ENCODE results near the gene TAGLN.
A peak's percentile ranks its signal among the peaks of the same experiment; 100 is the strongest.

Gene TAGLN

DNA sequence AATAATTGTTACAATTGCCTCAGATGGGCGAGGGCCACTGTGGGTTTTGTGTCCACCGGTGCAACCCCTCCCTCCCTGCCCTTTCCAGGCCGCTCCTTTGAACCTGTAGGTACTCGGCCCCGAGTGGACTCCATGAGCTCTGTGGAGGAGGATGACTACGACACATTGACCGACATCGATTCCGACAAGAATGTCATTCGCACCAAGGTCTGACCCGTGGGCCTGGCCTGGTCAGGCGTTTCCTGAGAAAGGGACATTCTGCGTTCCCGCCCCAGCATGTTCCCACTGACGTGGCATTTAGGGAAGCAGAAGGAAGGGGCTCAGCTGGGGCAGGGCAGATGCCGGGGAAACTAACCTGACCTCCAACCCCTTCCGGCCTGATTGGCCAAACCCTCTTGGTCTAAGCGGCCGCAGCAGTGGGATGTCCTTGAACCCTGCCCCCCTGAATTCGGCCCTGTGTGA, 10.5 kb upstream of the TAGLN start:
- Histone ChIP-seq H3K36me3 (peaks cover 37 to 98% (median 94%) of the 10 kb centered on the region in 3 donors), H3K27me3 (no peaks in the 10 kb centered on the region), H3K27ac (no peak overlapping the region), H3K9me3 (no peaks in the 10 kb centered on the region), H3K4me3 (no peak overlapping the region), H3K4me1 (peaks cover 0 to 5% (median 0%) of the 10 kb centered on the region in 4 donors)
- TF ChIP-seq, protein P1, sequence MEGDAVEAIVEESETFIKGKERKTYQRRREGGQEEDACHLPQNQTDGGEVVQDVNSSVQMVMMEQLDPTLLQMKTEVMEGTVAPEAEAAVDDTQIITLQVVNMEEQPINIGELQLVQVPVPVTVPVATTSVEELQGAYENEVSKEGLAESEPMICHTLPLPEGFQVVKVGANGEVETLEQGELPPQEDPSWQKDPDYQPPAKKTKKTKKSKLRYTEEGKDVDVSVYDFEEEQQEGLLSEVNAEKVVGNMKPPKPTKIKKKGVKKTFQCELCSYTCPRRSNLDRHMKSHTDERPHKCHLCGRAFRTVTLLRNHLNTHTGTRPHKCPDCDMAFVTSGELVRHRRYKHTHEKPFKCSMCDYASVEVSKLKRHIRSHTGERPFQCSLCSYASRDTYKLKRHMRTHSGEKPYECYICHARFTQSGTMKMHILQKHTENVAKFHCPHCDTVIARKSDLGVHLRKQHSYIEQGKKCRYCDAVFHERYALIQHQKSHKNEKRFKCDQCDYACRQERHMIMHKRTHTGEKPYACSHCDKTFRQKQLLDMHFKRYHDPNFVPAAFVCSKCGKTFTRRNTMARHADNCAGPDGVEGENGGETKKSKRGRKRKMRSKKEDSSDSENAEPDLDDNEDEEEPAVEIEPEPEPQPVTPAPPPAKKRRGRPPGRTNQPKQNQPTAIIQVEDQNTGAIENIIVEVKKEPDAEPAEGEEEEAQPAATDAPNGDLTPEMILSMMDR (IDR thresholded peaks at IDR 0.05): no peak
- intact Hi-C loops (cut with DNase I; ENCODE audit: low total_unique reads): no loop called here
- DNase-seq: peak; percentile 55 to 71

DNA sequence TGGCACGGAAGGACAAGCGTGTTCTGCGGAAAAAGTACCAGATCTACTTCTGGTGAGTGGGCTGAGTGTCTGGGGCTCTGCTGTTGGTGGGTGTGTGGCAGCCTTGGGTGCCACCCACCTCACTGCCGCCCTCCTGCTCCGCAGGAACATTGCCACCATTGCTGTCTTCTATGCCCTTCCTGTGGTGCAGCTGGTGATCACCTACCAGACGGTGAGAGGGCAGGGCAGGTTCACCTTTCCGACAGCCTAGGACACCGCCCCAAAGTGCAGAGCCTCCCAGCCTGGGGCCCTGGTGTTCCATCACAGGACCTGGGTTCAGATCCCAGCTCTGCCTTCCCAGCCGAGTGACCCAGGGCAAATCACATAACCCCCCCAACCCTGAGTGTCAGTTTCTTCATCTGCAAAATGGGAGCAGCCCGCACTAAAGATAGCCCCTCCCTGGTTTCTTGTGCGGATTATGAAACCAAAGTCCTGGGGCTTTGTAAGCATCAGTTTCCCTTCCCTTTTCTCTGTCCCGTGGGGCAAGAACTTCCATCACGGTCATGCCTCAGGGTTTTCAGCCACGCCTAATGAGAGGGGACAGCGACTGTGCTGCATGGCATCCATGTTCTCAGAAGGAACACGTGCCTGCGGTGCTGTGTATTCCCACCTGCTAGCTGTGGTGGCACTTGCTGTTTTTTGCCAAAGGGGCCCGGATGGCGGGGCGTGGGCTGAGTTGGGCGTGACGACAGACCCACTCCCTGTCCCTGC, 9.8 kb upstream of the TAGLN start:
- Histone ChIP-seq H3K36me3 (peaks cover 38 to 99% (median 94%) of the 10 kb centered on the region in 3 donors), H3K27me3 (no peaks in the 10 kb centered on the region), H3K4me3 (no peak overlapping the region), H3K9me3 (no peaks in the 10 kb centered on the region), H3K27ac (no peak overlapping the region), H3K4me1 (peaks cover 0 to 5% (median 0%) of the 10 kb centered on the region in 4 donors)
- TF ChIP-seq, protein P1 (IDR thresholded peaks at IDR 0.05): no peak
- DNase-seq: peak; percentile 63 to 74
- intact Hi-C loops (cut with DNase I; ENCODE audit: low total_unique reads): no loop called here

DNA sequence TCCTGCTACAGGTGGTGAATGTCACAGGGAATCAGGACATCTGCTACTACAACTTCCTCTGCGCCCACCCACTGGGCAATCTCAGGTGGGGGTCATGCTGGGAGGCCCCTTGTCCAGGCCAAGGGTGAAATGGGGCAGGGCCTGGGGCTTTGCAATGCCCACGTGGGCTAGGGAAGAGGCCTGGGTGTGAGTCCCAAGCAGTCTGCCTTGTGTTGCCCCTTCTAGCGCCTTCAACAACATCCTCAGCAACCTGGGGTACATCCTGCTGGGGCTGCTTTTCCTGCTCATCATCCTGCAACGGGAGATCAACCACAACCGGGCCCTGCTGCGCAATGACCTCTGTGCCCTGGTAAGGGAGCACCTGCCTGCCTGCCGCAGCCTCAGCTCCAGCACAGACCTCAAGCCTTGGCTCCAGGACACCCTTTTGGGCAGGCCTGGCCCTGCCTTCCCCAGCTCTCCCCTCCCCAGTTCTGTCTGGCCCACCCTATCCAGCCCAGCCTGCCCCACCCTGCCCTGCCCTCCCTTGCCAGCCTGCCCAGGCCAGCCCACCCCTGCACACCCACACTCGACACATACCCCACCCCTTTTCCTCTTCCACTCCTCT, 9.1 kb upstream of the TAGLN start:
- no peak overlapping the region for H3K27ac ChIP-seq
- H3K36me3 ChIP-seq: peaks cover 38 to 99% (median 91%) of the 10 kb centered on the region in 3 donors
- no peaks in the 10 kb centered on the region for H3K9me3 ChIP-seq
- intact Hi-C loops (cut with DNase I; ENCODE audit: low total_unique reads): loop anchor here (5.0 kb wide), 1 partner anchor 42 kb away; the partner anchor contains the start of genes PCSK7 and RNF214
- H3K4me1 ChIP-seq: peaks cover 0 to 5% (median 0%) of the 10 kb centered on the region in 4 donors
- peak in 1 of 2 donors; percentile 60 for DNase-seq
- TF ChIP-seq, protein P1 (IDR thresholded peaks at IDR 0.05): no peak
- no peak overlapping the region for H3K4me3 ChIP-seq
- H3K27me3 ChIP-seq: no peaks in the 10 kb centered on the region

DNA sequence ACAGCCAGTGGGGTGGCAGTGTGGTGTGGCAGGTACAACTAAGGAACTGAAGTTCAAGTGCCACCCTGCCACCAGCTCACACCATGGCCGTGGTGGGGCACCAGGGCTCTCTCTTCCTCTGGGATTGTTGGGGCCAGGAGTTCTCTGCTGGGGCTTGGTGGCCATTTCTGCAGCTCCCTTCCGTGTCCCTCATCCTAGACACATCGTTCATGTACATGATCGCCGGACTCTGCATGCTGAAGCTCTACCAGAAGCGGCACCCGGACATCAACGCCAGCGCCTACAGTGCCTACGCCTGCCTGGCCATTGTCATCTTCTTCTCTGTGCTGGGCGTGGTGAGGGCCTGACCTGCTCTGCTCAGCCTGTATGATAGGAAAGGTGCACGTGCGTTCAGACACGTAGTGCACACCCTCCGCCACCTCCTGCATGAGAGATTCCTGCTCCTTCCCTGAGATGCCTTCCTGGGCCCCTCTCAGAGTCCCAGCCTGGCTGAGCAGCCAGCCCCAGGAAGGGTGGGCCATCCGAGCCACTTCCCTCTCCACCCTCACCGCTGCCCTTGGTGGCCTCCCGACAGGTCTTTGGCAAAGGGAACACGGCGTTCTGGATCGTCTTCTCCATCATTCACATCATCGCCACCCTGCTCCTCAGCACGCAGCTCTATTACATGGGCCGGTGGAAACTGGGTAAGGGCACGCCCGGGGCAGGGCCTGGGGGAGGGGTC, 7.3 kb upstream of the TAGLN start:
- no peaks in the 10 kb centered on the region for H3K4me1 ChIP-seq
- no peak overlapping the region for H3K4me3 ChIP-seq
- no peaks in the 10 kb centered on the region for H3K27me3 ChIP-seq
- H3K9me3 ChIP-seq: no peaks in the 10 kb centered on the region
- H3K36me3 ChIP-seq: peaks cover 38 to 99% (median 87%) of the 10 kb centered on the region in 3 donors
- TF ChIP-seq, protein P1 (IDR thresholded peaks at IDR 0.05): no peak
- intact Hi-C loops (cut with DNase I; ENCODE audit: low total_unique reads): loop anchor here (5.0 kb wide), 1 partner anchor 40 kb away; the partner anchor contains the start of genes PCSK7 and RNF214
- H3K27ac ChIP-seq: no peak overlapping the region
- peak; percentile 19 to 65 for DNase-seq

DNA sequence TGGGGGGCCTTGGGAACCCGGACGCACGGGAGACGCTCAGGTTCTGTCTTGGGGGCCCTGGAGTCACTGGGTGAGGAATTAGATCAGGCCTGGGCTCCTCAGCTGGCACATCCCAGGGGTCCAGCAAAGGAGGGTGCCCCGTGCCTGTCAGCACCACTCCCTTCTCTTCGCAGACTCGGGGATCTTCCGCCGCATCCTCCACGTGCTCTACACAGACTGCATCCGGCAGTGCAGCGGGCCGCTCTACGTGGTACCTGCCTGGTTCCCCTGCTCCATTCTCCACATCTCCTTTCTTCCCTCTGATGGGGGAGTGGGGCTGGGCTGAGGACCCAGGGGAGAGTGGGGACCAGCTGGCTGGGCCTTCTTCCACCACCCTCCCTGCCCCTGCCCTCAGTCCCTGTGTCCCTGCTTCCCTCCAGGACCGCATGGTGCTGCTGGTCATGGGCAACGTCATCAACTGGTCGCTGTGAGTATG, 6.7 kb upstream of the TAGLN start:
- peaks cover 0 to 5% (median 4%) of the 10 kb centered on the region in 4 donors for H3K4me1 ChIP-seq
- H3K27ac ChIP-seq: no peak overlapping the region
- no peaks in the 10 kb centered on the region for H3K27me3 ChIP-seq
- peak; percentile 16 to 58 for DNase-seq
- TF ChIP-seq, protein P1 (IDR thresholded peaks at IDR 0.05): no peak
- peaks cover 38 to 93% (median 84%) of the 10 kb centered on the region in 3 donors for H3K36me3 ChIP-seq
- intact Hi-C loops (cut with DNase I; ENCODE audit: low total_unique reads): loop anchor here (5.0 kb wide), 1 partner anchor 40 kb away; the partner anchor contains the start of genes PCSK7 and RNF214
- H3K9me3 ChIP-seq: no peaks in the 10 kb centered on the region
- no peak overlapping the region for H3K4me3 ChIP-seq

Measured in tibial artery (tissue), 4 donors.